ENCODE measurements around the gene DEPDC1.
"Not testable (repeated sequence)": the region's sequence is repeated elsewhere in the genome, so short reads cannot be mapped to it uniquely, and the experiment has no call there.

DEPDC1 gene

GRCh38 chr1:68476626-68477025 is 20.3 kb downstream of the DEPDC1 start:
- DNase-seq = not testable (repeated sequence)

GRCh38 chr1:68473060-68473459 is 23.8 kb downstream of the DEPDC1 start:
- DNase-seq = no peak

- DNase-seq = no peak
Observed at GRCh38 chr1:68470388-68470970, 26.4 kb downstream of the DEPDC1 start.

GRCh38 chr1:68464891-68465290 is 32.0 kb downstream of the DEPDC1 start:
- DNase-seq = no peak

GRCh38 chr1:68460935-68461334 is 35.9 kb downstream of the DEPDC1 start:
- no peak for DNase-seq

GRCh38 chr1:68459796-68460195 is 37.1 kb downstream of the DEPDC1 start:
- no peak for DNase-seq

GRCh38 chr1:68459091-68459490 is 37.8 kb downstream of the DEPDC1 start:
- no peak for DNase-seq

GRCh38 chr1:68456202-68456601 is 40.7 kb downstream of the DEPDC1 start:
- no peak for DNase-seq

- DNase-seq = no peak
Observed at GRCh38 chr1:68454534-68454933, 42.3 kb downstream of the DEPDC1 start.

- no peak for DNase-seq
Observed at GRCh38 chr1:68453060-68453670, 43.7 kb downstream of the DEPDC1 start.

- DNase-seq = no peak
Observed at GRCh38 chr1:68449901-68450300, 47.0 kb downstream of the DEPDC1 start, which contains the start of gene RPE65. Gene RPE65, minus strand, starts transcription at chr1:68449954. Its CDS starts 49 bp downstream, at chr1:68449905.

GRCh38 chr1:68448365-68448764 is 48.5 kb downstream of the DEPDC1 start:
- no peak for DNase-seq

GRCh38 chr1:68445709-68446108 is 51.2 kb downstream of the DEPDC1 start:
- no peak for DNase-seq

- DNase-seq = no peak
Observed at GRCh38 chr1:68442822-68443556, 53.9 kb downstream of the DEPDC1 start.

GRCh38 chr1:68442006-68442405 is 54.9 kb downstream of the DEPDC1 start:
- DNase-seq = no peak

- DNase-seq = no peak
Observed at GRCh38 chr1:68438310-68438709, 58.6 kb downstream of the DEPDC1 start.

GRCh38 chr1:68433395-68433794 is 63.5 kb downstream of the DEPDC1 start:
- DNase-seq = no peak

GRCh38 chr1:68431076-68431475 is 65.8 kb downstream of the DEPDC1 start:
- DNase-seq = no peak

GRCh38 chr1:68429233-68429808 is 67.6 kb downstream of the DEPDC1 start:
- no peak for DNase-seq

GRCh38 chr1:68426594-68426993 is 70.3 kb downstream of the DEPDC1 start:
- DNase-seq = no peak
